ENCODE data around the gene SHROOM4.

SHROOM4 gene

GRCh38 chrX:50813843-50814661 lies at the start of gene SHROOM4:
TSS of gene SHROOM4 (minus strand) at chrX:50814194. CDS start at chrX:50814018, 176 bp downstream.
- DNase-seq = no peak

- no peak for DNase-seq
Observed at GRCh38 chrX:50863471-50863870, 49.5 kb upstream of the SHROOM4 start.

GRCh38 chrX:50860518-50860917 lies 46.5 kb upstream of the SHROOM4 start:
- DNase-seq = no peak

- no peak for DNase-seq
Observed at GRCh38 chrX:50858548-50858947, 44.6 kb upstream of the SHROOM4 start.

GRCh38 chrX:50853399-50853798 lies 39.4 kb upstream of the SHROOM4 start:
- DNase-seq = no peak

GRCh38 chrX:50852524-50852923 lies 38.5 kb upstream of the SHROOM4 start:
- no peak for DNase-seq

- no peak for DNase-seq
Observed at GRCh38 chrX:50842221-50842620, 28.2 kb upstream of the SHROOM4 start.

GRCh38 chrX:50839730-50840129 lies 25.7 kb upstream of the SHROOM4 start:
- no peak for DNase-seq

GRCh38 chrX:50838820-50839600 lies 25.0 kb upstream of the SHROOM4 start:
- no peak for DNase-seq

GRCh38 chrX:50827996-50828395 lies 14.0 kb upstream of the SHROOM4 start:
- DNase-seq = no peak

- no peak for DNase-seq
Observed at GRCh38 chrX:50825825-50826224, 11.8 kb upstream of the SHROOM4 start.

- DNase-seq = no peak
Observed at GRCh38 chrX:50818986-50819385, 5.0 kb upstream of the SHROOM4 start.

GRCh38 chrX:50815120-50815519 lies 1.1 kb upstream of the SHROOM4 start:
- no peak for DNase-seq

- DNase-seq = no peak
Observed at GRCh38 chrX:50814701-50815100, 707 bp upstream of the SHROOM4 start.

GRCh38 chrX:50812995-50813842 lies 775 bp downstream of the SHROOM4 start:
- no peak for DNase-seq

- DNase-seq = no peak
Observed at GRCh38 chrX:50805276-50805675, 8.7 kb downstream of the SHROOM4 start.

- no peak for DNase-seq
Observed at GRCh38 chrX:50801135-50801534, 12.9 kb downstream of the SHROOM4 start.

- DNase-seq = no peak
Observed at GRCh38 chrX:50799531-50799961, 14.4 kb downstream of the SHROOM4 start.

- DNase-seq = no peak
Observed at GRCh38 chrX:50798783-50799182, 15.2 kb downstream of the SHROOM4 start.

- no peak for DNase-seq
Observed at GRCh38 chrX:50787099-50787498, 26.9 kb downstream of the SHROOM4 start.

- no peak for DNase-seq
Observed at GRCh38 chrX:50780144-50780543, 33.9 kb downstream of the SHROOM4 start.

- no peak for DNase-seq
Observed at GRCh38 chrX:50779694-50780093, 34.3 kb downstream of the SHROOM4 start.

- DNase-seq = no peak
Observed at GRCh38 chrX:50778272-50778671, 35.7 kb downstream of the SHROOM4 start.

Measured in NCI-H2171 treated with DMSO at 0.1 percent for 48 hours (cell line).